ENCODE data around the gene ZBTB42.
"Not testable (repeated sequence)": the region's sequence is repeated elsewhere in the genome, so short reads cannot be mapped to it uniquely, and the experiment has no call there.

The ZBTB42 gene

DNA sequence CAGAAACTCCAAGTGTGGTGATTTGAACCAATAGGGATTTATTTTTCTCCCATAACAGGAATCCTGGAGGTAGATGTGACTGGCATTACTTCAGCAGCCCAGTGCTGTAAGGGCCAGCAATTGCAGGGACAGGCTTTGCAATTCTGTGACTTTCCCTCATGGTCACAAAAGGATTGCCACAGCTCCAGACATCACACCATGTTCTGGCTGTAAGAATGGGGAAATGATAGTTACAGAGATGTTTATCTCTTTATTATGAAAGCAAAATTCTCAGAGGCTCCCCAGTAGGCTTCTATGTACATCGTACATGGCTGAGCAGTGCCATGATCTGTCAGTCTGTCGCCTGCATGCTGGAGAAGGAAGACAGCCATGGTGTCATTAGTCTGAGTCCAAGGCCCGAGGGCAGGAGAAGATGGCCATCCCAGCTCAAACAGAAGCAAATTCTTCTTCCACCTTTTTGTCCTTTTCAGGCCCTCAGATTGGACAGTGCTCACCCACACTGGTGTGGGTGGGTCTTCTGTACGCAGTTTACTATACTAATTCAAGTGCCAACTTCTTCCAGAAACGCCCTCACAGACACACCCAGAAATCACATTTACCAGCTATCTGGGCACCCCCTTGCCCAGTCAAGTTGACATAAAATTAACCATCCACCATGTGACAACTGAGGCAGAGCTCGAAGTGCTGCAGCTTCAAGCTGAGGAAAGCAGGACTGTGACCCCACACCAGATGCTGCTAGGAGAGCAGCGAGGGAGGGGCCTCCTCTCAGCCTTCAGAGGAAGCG, 17.2 kb downstream of the ZBTB42 start:
- no peak for DNase-seq

DNA sequence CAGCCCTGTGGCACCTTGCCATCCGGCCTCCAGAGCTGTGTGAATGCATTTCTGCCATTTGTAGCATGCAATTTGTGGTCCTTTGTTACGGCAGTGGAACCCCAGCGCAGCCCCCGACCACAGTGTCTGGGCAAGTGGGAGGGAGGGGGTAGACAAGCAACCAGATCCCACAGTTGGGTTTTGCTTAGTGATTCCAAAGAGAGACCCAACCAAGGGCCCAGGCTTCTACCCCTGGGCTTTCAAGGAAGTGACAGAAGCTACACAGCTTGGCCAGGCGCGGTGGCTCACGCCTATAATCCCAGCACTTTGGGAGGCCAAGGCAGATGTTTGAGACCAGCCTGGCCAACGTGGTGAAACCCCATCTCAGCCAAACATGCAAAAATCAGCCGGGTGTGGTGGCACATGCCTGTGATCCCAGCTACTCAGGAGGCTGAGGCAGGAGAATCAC, 17.8 kb downstream of the ZBTB42 start:
- DNase-seq: no peak

DNA sequence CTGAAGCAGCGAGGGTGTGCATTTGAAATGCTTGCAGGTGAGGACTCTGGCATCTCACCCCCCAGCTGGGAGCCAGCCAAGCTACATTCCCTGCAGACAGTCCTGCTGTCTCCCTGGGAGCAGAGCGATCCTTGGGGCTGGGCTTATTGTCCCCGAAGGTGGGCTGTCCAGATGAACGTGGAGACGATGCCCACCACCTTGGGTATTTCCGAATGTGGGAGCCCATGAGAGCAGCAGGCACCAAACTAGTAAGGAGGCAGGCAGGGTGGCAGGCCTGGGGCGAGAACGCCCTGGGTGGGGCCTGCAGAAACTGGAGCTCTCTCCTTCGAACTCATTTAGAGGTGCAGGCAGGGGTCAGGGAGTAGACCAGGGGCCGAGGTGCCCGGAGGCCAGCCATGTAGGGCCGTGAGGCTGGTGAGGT, 18.5 kb downstream of the ZBTB42 start:
- no peak for DNase-seq

DNA sequence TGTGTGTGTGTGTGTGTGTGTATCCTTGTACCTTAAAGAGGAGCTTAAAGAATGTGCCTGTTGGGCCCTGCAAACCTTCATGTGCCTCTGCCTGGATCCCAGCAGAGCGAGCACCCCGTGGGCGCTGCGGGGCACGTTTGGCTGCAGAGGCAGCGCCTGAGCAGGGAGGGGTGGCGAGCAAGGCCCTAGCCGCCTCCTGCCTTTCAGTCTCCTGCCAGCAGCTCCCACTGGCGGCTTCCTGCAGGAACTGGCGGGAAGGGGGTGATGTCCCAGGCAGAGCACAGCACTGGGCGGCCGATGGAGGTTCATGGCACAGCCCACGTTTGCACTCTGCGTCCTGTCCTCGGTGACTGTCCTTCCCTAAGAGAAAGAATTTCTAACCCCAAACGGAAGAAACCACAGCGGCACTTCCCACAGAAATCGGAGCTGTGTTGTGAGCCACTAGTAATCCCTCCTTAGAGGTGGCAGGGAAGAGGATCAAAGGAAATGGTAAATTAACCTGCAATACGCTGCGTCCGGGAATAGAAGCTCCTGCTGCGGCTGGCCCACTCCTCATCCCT, 19.8 kb downstream of the ZBTB42 start:
- DNase-seq: no peak

DNA sequence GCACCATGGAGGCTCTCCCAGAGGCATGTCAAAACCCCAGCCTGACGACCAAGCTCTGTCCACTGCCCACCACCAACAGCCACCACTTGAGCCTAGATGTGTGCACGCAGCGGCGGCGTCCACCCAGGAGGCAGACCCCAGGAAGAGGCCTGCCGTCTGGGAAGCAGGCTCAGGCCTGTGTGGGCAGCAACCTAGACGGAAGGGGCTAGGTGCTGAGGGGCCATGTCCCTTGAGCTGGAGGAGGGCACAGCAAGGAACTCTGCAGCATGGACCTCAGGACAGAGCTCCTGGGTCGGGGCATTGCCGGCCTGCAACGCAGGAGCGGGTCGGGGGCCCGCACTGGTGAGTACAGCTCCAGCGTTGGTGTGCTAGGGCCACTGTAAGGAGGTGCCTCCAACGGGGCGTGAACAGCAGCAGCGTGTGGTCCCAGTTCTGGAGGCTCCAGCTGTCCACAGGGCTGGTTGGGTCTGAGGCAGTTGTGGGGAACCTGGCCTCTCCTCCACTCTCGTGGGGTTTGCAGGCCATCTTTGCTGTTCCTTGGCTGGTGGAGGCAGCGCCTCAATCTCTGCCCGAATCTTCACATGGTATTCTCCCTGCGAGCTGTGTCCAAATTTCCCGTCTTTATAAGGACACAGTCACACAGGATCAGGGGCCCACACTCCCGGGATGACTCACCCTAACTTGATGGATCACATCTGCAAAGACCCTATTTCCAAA, 20.5 kb downstream of the ZBTB42 start:
- DNase-seq: no peak

DNA sequence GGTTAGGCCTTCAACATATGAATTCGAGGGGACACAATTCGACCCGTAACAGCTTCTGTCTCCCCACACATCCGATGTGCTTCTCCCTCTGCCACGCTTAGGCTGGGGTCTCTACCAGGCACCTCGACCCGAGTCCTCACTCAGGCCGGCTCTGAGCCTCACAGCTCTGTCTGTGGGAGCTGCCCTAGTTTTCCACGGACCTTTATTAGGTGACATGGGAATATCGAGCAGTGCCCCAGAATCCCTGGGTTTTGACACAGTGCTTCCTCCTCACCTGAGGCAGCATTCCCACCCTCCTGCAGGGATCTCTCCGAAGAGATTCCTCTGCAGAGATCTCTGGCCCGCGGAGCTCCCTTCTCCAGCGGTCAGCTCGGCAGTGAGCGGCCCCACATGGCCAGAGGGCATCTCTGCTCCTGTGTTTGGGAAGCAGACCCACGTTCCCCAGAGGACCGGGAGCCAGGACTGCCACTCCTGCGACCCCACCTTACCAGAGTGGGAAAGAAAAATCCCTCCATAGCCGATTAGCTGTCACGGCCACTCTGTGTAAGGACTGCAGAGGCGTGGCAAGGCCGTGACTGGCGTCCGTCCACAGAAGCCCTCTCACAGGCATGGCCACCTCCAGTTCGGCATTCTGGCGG, 21.2 kb downstream of the ZBTB42 start:
- no peak for DNase-seq

DNA sequence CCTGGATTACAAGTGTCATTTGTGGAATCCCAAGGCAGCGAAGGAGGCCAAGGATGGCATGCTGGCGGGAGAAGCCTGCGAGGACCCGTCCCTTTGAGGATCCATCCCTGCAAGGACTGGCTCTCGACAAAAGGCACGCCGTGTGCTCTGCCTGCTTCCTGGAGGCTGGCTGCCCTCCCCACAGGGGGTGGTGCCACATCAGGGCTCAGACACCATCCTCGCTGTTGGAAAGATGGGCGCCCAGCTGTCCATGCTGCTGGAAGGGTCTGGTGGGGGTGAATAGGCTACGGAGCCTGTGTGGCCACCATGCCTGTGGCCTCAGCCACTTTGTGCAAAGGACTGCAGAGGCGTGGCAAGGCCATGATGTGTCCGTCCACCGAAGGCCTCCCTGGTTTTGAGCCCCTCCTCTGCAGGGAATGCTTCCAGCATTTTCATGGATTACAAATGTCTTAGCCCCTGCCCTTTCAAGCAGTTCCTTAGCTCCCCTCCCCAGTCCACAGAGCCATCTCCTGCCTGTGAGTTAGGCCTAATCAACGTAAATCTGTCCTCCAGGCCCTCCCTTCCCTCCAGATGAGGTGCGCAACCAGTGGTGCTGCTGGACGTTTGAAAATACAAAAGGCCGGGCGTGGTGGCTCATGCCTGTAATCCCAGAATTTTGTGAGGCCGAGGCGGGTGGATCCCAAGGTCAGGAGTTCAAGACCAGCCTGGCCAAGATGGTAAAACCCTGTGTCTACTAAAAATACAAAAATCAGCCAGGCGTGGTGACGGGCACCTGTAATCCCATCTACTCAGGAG, 22.1 kb downstream of the ZBTB42 start:
- DNase-seq: no peak

DNA sequence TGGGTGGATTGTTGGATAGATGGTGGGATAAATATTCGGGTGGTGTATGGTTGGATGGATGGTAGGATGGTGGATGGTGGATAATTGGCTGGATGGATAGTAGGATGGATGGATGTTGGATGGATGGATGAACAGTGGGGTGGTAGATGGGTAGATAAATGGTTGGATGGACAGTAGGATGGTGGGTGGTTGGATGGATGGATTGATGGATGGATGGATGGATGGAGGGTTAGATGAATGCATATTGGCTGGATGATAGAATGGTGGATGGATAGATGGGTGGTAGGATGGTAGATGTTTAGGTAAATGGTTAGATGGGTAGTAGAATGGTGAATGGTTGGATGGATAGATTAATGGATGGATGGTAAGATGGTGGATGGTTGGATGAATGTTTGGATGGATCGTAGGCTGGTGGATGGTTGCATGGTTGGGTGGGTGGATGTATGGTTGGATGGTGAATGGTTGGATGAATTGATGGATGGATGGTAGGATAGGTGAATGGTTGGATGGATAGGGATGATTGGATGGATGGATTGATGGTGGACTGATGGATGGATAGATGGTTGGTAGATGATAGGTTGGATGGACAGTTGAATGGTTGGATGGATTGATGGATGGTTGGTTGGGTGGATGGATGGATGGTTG, 23.6 kb downstream of the ZBTB42 start:
- no peak for DNase-seq

DNA sequence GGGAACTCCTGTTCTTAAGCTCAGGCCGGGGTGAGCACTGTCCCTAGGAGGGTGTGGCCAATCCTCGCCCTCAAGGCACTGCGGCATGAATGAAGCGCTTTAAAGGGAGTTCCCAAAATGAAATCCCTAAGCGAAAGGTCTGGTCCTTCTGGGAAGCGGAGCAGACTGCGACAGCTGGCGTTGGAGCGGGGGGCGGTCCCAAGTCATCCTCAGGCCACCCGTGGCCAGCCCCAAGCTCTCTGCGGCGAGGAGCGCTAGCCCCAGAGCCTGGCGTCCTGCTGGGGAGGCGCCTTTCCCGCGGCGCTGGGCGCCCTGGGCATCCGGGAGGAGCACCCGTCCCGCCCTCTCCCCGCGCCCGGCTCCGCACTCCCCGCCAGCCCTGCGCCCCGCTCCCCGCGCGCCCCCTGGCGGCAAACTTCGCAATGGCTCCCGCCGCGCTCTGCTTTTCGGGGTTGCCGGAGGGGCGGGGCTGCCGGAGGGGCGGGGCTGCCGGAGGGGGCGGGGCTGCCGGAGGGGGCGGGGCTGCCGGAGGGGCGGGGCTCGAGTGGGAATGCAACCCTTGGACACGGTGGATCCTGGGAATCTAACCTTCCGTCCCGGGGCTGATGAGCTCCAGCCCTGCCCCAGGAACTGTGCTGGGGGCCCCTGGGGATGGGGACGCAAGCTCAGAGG, 25.4 kb downstream of the ZBTB42 start:
- DNase-seq: peak; percentile 26

DNA sequence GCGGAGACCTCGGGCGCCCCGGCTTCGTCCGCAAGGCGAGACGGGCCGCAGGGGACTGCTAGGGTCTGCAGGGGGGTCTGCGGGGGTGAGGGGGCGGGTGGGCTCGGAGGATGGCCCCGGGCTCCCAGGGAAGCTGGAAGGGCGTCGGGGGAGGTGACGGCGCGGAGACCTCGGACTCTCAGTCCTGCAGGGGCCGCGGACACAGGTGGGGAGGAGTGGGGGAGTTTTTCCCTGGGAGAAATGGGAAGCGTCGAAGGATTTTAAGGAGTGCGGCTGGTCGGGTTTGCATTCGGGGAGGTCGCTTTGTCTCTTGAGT, 25.9 kb downstream of the ZBTB42 start:
- DNase-seq: no peak

DNA sequence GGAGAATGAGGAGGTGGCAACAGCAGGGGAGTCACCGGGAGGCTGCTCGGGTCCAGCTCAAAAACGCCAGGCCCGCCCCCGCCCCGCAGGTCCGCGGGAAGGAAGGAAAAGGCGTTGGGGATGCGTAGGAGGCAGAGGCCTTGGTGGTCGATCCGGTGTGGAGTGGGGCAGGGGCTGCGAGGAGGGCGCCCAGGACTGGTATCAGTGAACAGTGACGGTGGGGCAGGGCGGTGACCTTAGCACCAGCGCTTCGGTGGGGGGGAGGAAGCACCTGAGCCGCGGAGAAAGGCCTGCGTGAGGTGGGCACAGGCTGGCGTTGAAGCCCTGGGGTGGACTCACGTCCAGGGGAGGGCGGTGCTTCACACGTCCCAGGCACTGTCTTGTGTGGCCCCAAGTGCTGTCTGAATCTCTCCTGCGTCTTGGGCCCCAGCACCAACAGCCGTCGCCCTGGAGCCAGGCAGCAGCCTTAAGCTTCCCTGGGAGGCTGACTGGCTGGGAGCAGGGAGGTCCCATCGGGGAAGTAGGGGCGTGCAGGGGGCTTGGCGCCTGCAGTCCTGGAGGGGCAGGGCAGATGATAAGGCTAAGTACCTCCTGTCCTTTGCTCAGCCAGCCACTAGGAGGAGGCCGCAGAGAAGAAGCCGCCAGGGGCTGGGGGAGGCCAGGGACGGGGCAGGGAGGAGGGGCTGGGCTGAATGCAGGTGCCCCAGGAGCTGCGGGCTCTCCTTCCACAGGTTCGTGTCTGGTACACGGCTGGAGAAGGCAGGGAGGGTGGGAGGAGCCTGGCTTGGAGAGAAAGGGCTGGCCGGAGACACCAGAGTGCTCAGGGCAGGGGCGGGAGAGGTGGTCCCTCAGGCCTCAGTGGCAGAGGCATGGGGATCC, 26.5 kb downstream of the ZBTB42 start:
- DNase-seq: peak; percentile 8

DNA sequence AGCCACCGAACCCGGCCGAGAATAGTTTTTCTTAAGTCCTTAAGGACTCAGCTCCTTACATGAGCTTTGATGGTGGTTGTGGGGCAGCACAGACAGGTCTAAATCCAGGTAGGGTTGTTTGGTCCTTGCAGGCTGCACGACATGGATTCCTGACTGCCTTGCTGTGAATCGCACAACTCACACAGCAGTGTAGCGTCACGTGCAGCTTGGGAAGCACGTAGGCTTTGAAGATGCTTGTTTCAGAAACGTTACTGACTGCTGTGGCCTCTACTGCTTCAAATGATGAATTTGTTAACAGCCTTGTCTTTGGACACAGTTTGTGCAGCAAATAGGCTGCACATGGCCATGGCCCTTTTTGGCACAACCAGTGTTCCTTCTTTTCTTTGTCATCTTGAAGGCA, 29.9 kb downstream of the ZBTB42 start:
- DNase-seq: no peak

DNA sequence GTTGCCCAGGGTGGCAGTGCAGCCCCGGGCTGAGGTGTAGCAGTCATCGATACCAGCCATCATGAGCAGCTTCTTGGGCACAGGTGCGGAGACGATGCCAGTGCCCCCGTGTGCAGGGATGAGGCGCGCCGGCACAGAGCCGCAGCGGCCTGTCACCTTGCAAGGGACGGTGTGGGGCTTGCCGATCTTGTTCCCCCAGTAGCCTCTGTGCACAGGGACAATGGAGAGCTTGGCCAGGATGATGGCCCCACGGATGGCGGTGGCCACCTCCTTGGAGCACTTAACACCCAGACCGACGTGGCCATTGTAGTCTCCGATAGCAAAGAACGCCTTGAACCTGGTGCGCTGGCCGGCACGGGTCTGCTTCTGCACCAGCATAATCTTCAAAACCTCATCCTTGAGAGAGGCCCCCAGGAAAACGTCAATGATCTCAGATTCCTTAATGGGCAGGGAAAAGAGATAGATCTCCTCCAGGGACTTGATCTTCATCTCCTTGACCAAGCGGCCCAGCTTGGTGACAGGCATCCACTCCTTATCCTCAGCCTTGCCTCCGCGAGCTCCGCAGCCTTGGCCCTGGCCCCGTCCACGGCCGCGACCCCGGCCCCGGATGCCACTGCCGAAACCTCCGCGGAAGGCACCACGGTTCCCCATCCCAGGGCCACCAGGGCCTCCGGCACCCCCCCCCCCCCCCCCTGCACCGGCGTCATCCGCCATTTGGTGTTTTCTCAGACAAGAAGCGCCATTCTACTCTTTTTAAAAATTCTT, 35.5 kb downstream of the ZBTB42 start:
- DNase-seq: not testable (repeated sequence)

DNA sequence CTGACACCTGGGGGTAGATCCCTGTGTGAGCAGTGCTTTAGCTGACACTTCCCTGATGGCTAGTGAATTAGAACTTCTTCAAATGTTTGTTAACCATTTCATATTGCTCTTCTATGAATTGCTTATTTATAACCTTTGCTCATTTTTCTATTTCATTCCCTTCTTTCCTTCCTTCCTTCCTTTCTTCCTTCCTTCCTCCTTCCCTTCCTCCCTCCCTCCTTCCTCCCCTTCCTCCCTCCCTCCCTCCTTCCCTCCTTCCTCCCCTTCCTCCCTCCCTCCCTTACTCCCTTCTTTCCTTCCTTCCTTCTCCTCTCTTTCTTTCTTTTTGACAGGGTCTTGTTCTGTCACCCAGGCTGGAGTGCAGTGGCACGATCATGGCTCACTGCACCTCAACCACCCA, 40.8 kb downstream of the ZBTB42 start:
- no peak for DNase-seq

DNA sequence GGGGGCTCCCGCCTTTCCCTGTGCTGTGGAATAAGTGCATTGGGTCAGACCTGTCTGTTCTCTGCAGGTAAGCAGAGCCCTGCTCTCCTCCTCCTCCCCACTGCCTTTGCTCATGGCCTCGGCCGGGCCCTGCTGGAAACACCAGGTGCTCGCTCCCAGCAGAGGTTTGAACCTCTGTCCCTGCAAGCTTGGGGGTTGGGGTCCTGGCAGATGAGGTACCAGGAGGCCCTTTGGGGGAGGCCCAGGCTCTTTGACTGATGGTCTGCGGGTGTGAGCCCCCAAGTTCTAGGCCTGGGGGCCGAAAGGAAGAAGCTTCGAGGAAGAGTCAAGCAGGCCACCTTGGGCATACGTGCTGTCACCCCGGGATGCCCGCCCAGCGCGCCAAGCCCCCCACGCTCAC, 42.1 kb downstream of the ZBTB42 start:
- DNase-seq: no peak

DNA sequence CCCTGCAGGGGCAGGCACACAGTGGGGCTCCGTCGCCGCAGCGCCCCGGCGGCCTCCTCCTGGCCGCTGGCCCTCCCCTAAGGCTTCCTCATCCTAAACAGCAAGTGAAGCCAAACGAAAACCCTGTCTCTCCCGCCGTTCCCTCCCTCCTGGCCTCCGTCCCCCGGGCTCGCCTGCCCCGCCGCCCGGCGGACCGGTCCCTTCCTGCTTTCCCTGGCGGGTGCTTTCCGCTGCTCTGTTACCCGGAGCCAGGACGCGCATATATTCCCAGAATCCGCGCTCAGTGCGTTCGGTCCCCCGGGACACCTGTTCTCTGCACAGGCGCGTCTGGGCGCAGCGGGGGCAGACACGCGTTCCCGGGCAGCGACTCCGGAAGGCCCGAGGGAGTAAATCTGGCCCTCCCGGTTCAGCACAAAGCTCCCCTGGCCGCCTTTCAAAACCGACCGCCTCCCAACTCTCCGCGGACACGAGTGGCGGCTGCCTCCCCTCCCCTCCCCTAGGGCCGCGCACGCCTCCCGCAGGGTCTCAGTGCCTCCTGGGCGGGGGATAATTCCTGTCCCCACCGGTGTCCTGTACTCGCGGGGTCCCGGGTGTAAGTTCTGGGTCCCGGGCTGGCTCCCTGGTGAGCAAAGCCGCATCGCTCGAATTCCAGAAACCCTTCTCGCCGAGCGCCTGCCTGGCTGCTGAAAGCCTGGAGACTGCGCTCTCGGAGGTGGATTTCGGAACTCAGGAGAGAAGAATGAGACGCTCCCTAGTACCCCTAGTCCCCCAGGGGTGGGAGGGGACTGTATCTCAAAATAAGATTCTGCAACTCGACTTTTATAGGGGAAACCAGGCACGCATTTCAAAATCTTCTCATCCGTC, 42.8 kb downstream of the ZBTB42 start:
- no peak for DNase-seq

DNA sequence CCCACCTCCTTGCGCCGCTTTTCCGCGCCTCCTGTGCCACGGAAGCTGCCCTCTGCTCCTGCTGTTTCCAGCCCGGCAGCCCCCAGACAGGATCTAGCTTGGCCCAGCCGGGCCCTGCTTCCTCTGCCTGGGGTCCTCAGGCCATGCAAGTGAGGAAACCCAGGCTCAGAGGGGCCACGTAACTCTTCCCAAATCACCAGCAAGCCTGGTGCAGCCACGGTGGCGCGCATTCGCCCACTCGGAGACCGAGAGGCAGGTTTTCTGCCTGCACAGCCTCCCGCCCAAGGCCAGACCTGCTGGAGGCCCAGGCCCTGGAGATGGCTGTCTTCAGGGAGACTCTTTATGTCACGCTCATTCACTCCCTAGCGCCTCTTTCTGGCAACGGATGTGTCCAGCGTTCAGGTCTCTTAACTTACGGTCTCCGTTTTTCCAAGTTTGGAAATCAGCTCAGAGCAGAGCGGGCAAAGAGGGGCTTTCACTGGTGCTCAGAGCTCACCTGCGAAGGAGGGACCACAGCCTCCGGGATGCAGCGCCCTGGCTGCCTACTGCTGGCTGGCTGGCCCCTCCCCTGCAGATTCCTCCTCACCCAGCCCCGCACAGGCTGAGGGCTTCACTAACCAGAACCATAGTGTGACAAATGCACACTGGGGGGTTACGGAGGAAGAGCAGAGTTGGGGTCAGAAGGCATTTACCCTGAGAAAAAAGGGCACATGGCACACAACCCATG, 43.6 kb downstream of the ZBTB42 start:
- DNase-seq: no peak

DNA sequence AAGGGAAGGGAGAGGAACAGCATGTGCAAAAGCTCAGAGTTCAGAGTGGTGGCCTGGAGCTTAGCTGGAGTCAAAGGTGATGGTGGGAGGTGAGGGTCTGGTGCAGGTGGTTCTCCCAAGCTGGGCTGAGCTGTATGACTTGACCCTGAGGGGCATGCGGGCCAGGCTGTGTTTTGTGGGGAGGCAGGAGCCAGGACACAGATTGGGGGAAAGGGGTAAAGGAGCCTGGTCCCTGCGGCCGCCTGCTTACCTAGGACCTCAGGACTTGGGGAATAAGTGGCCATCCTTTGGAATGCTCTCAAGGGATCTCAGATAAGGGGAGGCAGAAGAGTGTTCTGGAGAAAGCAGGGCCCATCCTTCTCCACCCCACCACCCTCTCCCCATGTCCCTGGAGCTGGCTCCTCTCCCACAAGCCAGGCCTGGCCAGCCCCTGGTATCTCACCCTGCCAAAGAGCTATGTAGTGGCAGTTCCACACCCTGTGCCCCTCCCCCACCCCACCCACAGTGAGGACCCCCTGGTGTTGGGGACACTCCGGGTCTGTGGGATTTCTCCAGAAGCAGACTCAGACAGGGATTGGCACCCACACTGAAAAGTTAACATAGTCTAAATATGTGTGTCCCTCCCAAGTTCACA, 44.2 kb downstream of the ZBTB42 start:
- DNase-seq: no peak
